Choroid plexus epithelial cell (primary cell): ENCODE data around the gene GTF2B.
"Not testable (repeated sequence)": the region's sequence is repeated elsewhere in the genome, so short reads cannot be mapped to it uniquely, and the experiment has no call there.

Source experiments
- DNase-seq: peaks from one replicate; pipeline ENCODE4 v3.0.0-alpha.2; 2010; ENCODE audit warnings: low read depth
- H3K4me3 ChIP-seq: 2 replicates; pipeline ENCODE4 v1.5.1; 2011; ENCODE audit warnings: low read depth, mild to moderate bottlenecking, control low read depth, low read length, moderate library complexity
- CTCF ChIP-seq: conservative IDR thresholded peaks from 2 replicates; pipeline ENCODE4 v1.5.1; 2011; ENCODE audit warnings: low read depth, mild to moderate bottlenecking, control low read depth, inconsistent platforms, low read length, moderate library complexity

GTF2B gene

GRCh38 chr1:88922214-88922613, 30.8 kb upstream of the GTF2B start:
- DNase-seq: no peak
- H3K4me3 ChIP-seq: no peak overlapping the region
- TF ChIP-seq CTCF: no peak

GRCh38 chr1:88920845-88921244, 29.5 kb upstream of the GTF2B start:
- DNase-seq: no peak
- no peak overlapping the region for H3K4me3 ChIP-seq
- no peak for TF ChIP-seq CTCF

GRCh38 chr1:88917321-88918025, 26.1 kb upstream of the GTF2B start:
- no peak for DNase-seq
- TF ChIP-seq CTCF: no peak
- no peak overlapping the region for H3K4me3 ChIP-seq

- DNase-seq: no peak
- H3K4me3 ChIP-seq: no peak overlapping the region
- no peak for TF ChIP-seq CTCF
Measured at GRCh38 chr1:88916883-88917282, 25.5 kb upstream of the GTF2B start.

- not testable (repeated sequence) for H3K4me3 ChIP-seq, DNase-seq
Measured at GRCh38 chr1:88911800-88912199, 20.4 kb upstream of the GTF2B start.

- no peak for DNase-seq
- no peak for TF ChIP-seq CTCF
Measured at GRCh38 chr1:88911161-88911560, 19.8 kb upstream of the GTF2B start.

GRCh38 chr1:88910401-88910800, 19.0 kb upstream of the GTF2B start:
- no peak for TF ChIP-seq CTCF
- H3K4me3 ChIP-seq: no peak overlapping the region
- no peak for DNase-seq

More at GRCh38 chr1:88911161-88911560, 19.8 kb upstream of the GTF2B start:
- no peak overlapping the region for H3K4me3 ChIP-seq

- no peak for TF ChIP-seq CTCF
- DNase-seq: no peak
- no peak overlapping the region for H3K4me3 ChIP-seq
Measured at GRCh38 chr1:88900883-88901282, 9.5 kb upstream of the GTF2B start.
